Measurements from ENCODE around the gene FNDC8. TPM values are rescaled to one million over a fixed set of nuclear protein-coding genes. Genes with fewer than 3 reads are reported as not detected.

The FNDC8 gene
- total and polyA plus RNA-seq, 5 donors from 2014 or later: not detected

- Histone ChIP-seq H3K4me3 (ENCODE audit: low read depth, low read length) (peak overlapping the region; percentile 75), H3K9me3 (ENCODE audit: control insufficient read depth in 2 of 2, low read length in 2 of 2) (no peaks in the 10 kb centered on the region), H3K4me1 (ENCODE audit: control insufficient read depth, insufficient read depth, low read length, poor library complexity, severe bottlenecking) (peaks cover 78% of the 10 kb centered on the region), H3K27ac (ENCODE audit: insufficient read depth, low read length, poor library complexity, severe bottlenecking) (peak overlapping the region; percentile 77), H3K36me3 (ENCODE audit: control insufficient read depth, insufficient read depth, low read length) (no peaks in the 10 kb centered on the region), H3K27me3 (ENCODE audit: control insufficient read depth, insufficient read depth, low read length) (no peaks in the 10 kb centered on the region)
- Mint-ChIP-seq H3K27me3 (no peaks in the 10 kb centered on the region), H3K9me3 (no peaks in the 10 kb centered on the region), H3K4me3 (peak overlapping the region; percentile 12 to 79 (median 54)), H3K36me3 (peaks cover 2% of the 10 kb centered on the region), H3K4me1 (peaks cover 50 to 83% (median 65%) of the 10 kb centered on the region in 4 donors), H3K27ac (peak overlapping the region; percentile 27 to 84 (median 72))
- DNase-seq (peak in 1 of 3 donors; percentile 79), ATAC-seq (ENCODE audit: low read depth in 2 of 2) (peak in 1 of 2 donors; percentile 60)
Measured at GRCh38 chr17:35080536-35080935, 40.9 kb upstream of the FNDC8 start.

- DNase-seq: no peak
- H3K36me3 Mint-ChIP-seq: no peaks in the 10 kb centered on the region
- H3K4me3 Mint-ChIP-seq: peak overlapping the region in 2 of 4 donors; percentile 12 to 79
- Histone ChIP-seq H3K4me1 (ENCODE audit: control insufficient read depth, insufficient read depth, low read length, poor library complexity, severe bottlenecking) (peaks cover 86% of the 10 kb centered on the region), H3K4me3 (ENCODE audit: low read depth, low read length) (peak overlapping the region; percentile 75), H3K27ac (ENCODE audit: insufficient read depth, low read length, poor library complexity, severe bottlenecking) (peak overlapping the region; percentile 77), H3K27me3 (ENCODE audit: control insufficient read depth, insufficient read depth, low read length) (no peaks in the 10 kb centered on the region), H3K36me3 (ENCODE audit: control insufficient read depth, insufficient read depth, low read length) (no peaks in the 10 kb centered on the region), H3K9me3 (ENCODE audit: control insufficient read depth in 2 of 2, low read length in 2 of 2) (no peaks in the 10 kb centered on the region)
- H3K9me3 Mint-ChIP-seq: no peaks in the 10 kb centered on the region
- no peaks in the 10 kb centered on the region for H3K27me3 Mint-ChIP-seq
- H3K27ac Mint-ChIP-seq: peak overlapping the region in 1 of 3 donors; percentile 72
- ATAC-seq (ENCODE audit: low read depth in 2 of 2): no peak
- H3K4me1 Mint-ChIP-seq: peaks cover 60 to 91% (median 73%) of the 10 kb centered on the region in 4 donors
Measured at GRCh38 chr17:35081638-35082037, 39.8 kb upstream of the FNDC8 start.

GRCh38 chr17:35082073-35082657 is 39.2 kb upstream of the FNDC8 start:
- peaks cover 62 to 92% (median 76%) of the 10 kb centered on the region in 4 donors for H3K4me1 Mint-ChIP-seq
- peak overlapping the region; percentile 79 to 94 (median 86) for H3K4me3 Mint-ChIP-seq
- H3K9me3 ChIP-seq (ENCODE audit: control insufficient read depth in 2 of 2, low read length in 2 of 2): no peaks in the 10 kb centered on the region
- H3K4me1 ChIP-seq (ENCODE audit: control insufficient read depth, insufficient read depth, low read length, poor library complexity, severe bottlenecking): peaks cover 89% of the 10 kb centered on the region
- no peaks in the 10 kb centered on the region for H3K27me3 Mint-ChIP-seq
- peak; percentile 68 to 71 for ATAC-seq (ENCODE audit: low read depth in 2 of 2)
- H3K36me3 Mint-ChIP-seq: no peaks in the 10 kb centered on the region
- peak in 2 of 3 donors; percentile 37 to 72 for DNase-seq
- no peaks in the 10 kb centered on the region for H3K9me3 Mint-ChIP-seq
- no peaks in the 10 kb centered on the region for H3K27me3 ChIP-seq (ENCODE audit: control insufficient read depth, insufficient read depth, low read length)
- H3K27ac ChIP-seq (ENCODE audit: insufficient read depth, low read length, poor library complexity, severe bottlenecking): peak overlapping the region; percentile 77
- no peaks in the 10 kb centered on the region for H3K36me3 ChIP-seq (ENCODE audit: control insufficient read depth, insufficient read depth, low read length)
- peak overlapping the region; percentile 33 to 97 (median 88) for H3K27ac Mint-ChIP-seq
- peak overlapping the region; percentile 75 for H3K4me3 ChIP-seq (ENCODE audit: low read depth, low read length)

GRCh38 chr17:35083071-35083470 is 38.3 kb upstream of the FNDC8 start:
- Histone ChIP-seq H3K36me3 (ENCODE audit: control insufficient read depth, insufficient read depth, low read length) (no peaks in the 10 kb centered on the region), H3K4me1 (ENCODE audit: control insufficient read depth, insufficient read depth, low read length, poor library complexity, severe bottlenecking) (peaks cover 90% of the 10 kb centered on the region), H3K27ac (ENCODE audit: insufficient read depth, low read length, poor library complexity, severe bottlenecking) (peak overlapping the region; percentile 77), H3K27me3 (ENCODE audit: control insufficient read depth, insufficient read depth, low read length) (no peaks in the 10 kb centered on the region), H3K9me3 (ENCODE audit: control insufficient read depth in 2 of 2, low read length in 2 of 2) (no peaks in the 10 kb centered on the region), H3K4me3 (ENCODE audit: low read depth, low read length) (peak overlapping the region; percentile 75)
- H3K9me3 Mint-ChIP-seq: no peaks in the 10 kb centered on the region
- H3K4me1 Mint-ChIP-seq: peaks cover 58 to 91% (median 77%) of the 10 kb centered on the region in 4 donors
- peak overlapping the region; percentile 33 to 97 (median 88) for H3K27ac Mint-ChIP-seq
- ATAC-seq (ENCODE audit: low read depth in 2 of 2) (no peak), DNase-seq (no peak)
- no peaks in the 10 kb centered on the region for H3K27me3 Mint-ChIP-seq
- H3K4me3 Mint-ChIP-seq: peak overlapping the region; percentile 31 to 94 (median 83)
- no peaks in the 10 kb centered on the region for H3K36me3 Mint-ChIP-seq

GRCh38 chr17:35084987-35085386 is 36.4 kb upstream of the FNDC8 start:
- Histone ChIP-seq H3K9me3 (ENCODE audit: control insufficient read depth in 2 of 2, low read length in 2 of 2) (no peaks in the 10 kb centered on the region), H3K27ac (ENCODE audit: insufficient read depth, low read length, poor library complexity, severe bottlenecking) (peak overlapping the region; percentile 97), H3K27me3 (ENCODE audit: control insufficient read depth, insufficient read depth, low read length) (no peaks in the 10 kb centered on the region), H3K4me3 (ENCODE audit: low read depth, low read length) (peak overlapping the region; percentile 99), H3K4me1 (ENCODE audit: control insufficient read depth, insufficient read depth, low read length, poor library complexity, severe bottlenecking) (peaks cover 86% of the 10 kb centered on the region), H3K36me3 (ENCODE audit: control insufficient read depth, insufficient read depth, low read length) (no peaks in the 10 kb centered on the region)
- Mint-ChIP-seq H3K27me3 (no peaks in the 10 kb centered on the region), H3K9me3 (no peaks in the 10 kb centered on the region), H3K4me1 (peaks cover 50 to 80% (median 69%) of the 10 kb centered on the region in 4 donors), H3K4me3 (peak overlapping the region; percentile 93 to 100 (median 94)), H3K36me3 (no peaks in the 10 kb centered on the region), H3K27ac (peak overlapping the region; percentile 89 to 98 (median 96))
- ATAC-seq (ENCODE audit: low read depth in 2 of 2) (no peak), DNase-seq (no peak)

GRCh38 chr17:35086164-35086563 is 35.3 kb upstream of the FNDC8 start:
- no peaks in the 10 kb centered on the region for H3K36me3 ChIP-seq (ENCODE audit: control insufficient read depth, insufficient read depth, low read length)
- DNase-seq: no peak
- no peaks in the 10 kb centered on the region for H3K36me3 Mint-ChIP-seq
- H3K9me3 Mint-ChIP-seq: no peaks in the 10 kb centered on the region
- H3K27ac ChIP-seq (ENCODE audit: insufficient read depth, low read length, poor library complexity, severe bottlenecking): peak overlapping the region; percentile 97
- H3K4me1 ChIP-seq (ENCODE audit: control insufficient read depth, insufficient read depth, low read length, poor library complexity, severe bottlenecking): peaks cover 77% of the 10 kb centered on the region
- peaks cover 41 to 71% (median 58%) of the 10 kb centered on the region in 4 donors for H3K4me1 Mint-ChIP-seq
- H3K4me3 Mint-ChIP-seq: peak overlapping the region; percentile 93 to 100 (median 94)
- peak overlapping the region; percentile 88 to 98 (median 96) for H3K27ac Mint-ChIP-seq
- peak overlapping the region; percentile 99 for H3K4me3 ChIP-seq (ENCODE audit: low read depth, low read length)
- H3K9me3 ChIP-seq (ENCODE audit: control insufficient read depth in 2 of 2, low read length in 2 of 2): no peaks in the 10 kb centered on the region
- H3K27me3 ChIP-seq (ENCODE audit: control insufficient read depth, insufficient read depth, low read length): no peaks in the 10 kb centered on the region
- ATAC-seq (ENCODE audit: low read depth in 2 of 2): no peak
- H3K27me3 Mint-ChIP-seq: no peaks in the 10 kb centered on the region

GRCh38 chr17:35086931-35087573 is 34.4 kb upstream of the FNDC8 start:
- H3K9me3 ChIP-seq (ENCODE audit: control insufficient read depth in 2 of 2, low read length in 2 of 2): no peaks in the 10 kb centered on the region
- no peaks in the 10 kb centered on the region for H3K27me3 ChIP-seq (ENCODE audit: control insufficient read depth, insufficient read depth, low read length)
- no peaks in the 10 kb centered on the region for H3K36me3 ChIP-seq (ENCODE audit: control insufficient read depth, insufficient read depth, low read length)
- H3K27ac ChIP-seq (ENCODE audit: insufficient read depth, low read length, poor library complexity, severe bottlenecking): peak overlapping the region; percentile 97
- no peaks in the 10 kb centered on the region for H3K9me3 Mint-ChIP-seq
- no peaks in the 10 kb centered on the region for H3K36me3 Mint-ChIP-seq
- H3K4me1 ChIP-seq (ENCODE audit: control insufficient read depth, insufficient read depth, low read length, poor library complexity, severe bottlenecking): peaks cover 68% of the 10 kb centered on the region
- H3K27ac Mint-ChIP-seq: peak overlapping the region; percentile 88 to 98 (median 96)
- H3K4me3 Mint-ChIP-seq: peak overlapping the region; percentile 93 to 100 (median 94)
- ATAC-seq (ENCODE audit: low read depth in 2 of 2): no peak
- DNase-seq: no peak
- H3K27me3 Mint-ChIP-seq: no peaks in the 10 kb centered on the region
- peak overlapping the region; percentile 99 for H3K4me3 ChIP-seq (ENCODE audit: low read depth, low read length)
- peaks cover 37 to 65% (median 51%) of the 10 kb centered on the region in 4 donors for H3K4me1 Mint-ChIP-seq
